HepG2 (cell line): ENCODE data around the gene SLC13A5. TPM values are rescaled to one million over a fixed set of nuclear protein-coding genes. Genes with fewer than 3 reads are reported as not detected.
A peak's percentile ranks its signal among the peaks of the same experiment; 100 is the strongest.

Experiments used
- ATF5 ChIP-seq: sonication (generic); formaldehyde crosslinking; IDR thresholded peaks from 2 replicates; pipeline ENCODE4 v1.4.0; 2020; ENCODE audit warnings: mild to moderate bottlenecking, low read depth, missing genetic modification reagents
- ATM ChIP-seq: fragments of 450-650 bp; IDR thresholded peaks from 2 replicates; pipeline ENCODE4 v1.7.1; 2017; ENCODE audit warnings: mild to moderate bottlenecking, borderline replicate concordance
- ESRRA ChIP-seq: sonication (generic); formaldehyde crosslinking; IDR thresholded peaks from 2 replicates; pipeline ENCODE4 v1.5.1; 2020; ENCODE audit warnings: mild to moderate bottlenecking, low read depth, missing genetic modification reagents
- FOXA1 ChIP-seq, 2 experiments: fragments of 450-650 bp in 1 of 2; sonication (generic) in 1 of 2; formaldehyde crosslinking in 1 of 2; IDR thresholded peaks; 2 replicates each; pipeline versions ENCODE4 v1.4.0 to v1.6.1; 2016 to 2020; ENCODE audit warnings: missing genetic modification reagents in 1 of 2
- HINFP ChIP-seq: sonication (generic); formaldehyde crosslinking; IDR thresholded peaks from 2 replicates; pipeline ENCODE4 v1.4.0; 2020; ENCODE audit warnings: low read depth, mild to moderate bottlenecking, missing genetic modification reagents
- JARID2 ChIP-seq: sonication (generic); formaldehyde crosslinking; IDR thresholded peaks from 2 replicates; pipeline ENCODE4 v1.8.1; 2023; ENCODE audit warnings: missing genetic modification reagents, inconsistent platforms; ENCODE audit not compliant: insufficient replicate concordance
- KLF6 ChIP-seq: IDR thresholded peaks from 2 replicates; pipeline ENCODE4 v1.8.0; 2016; ENCODE audit warnings: missing biosample characterization, missing genetic modification reagents
- NCOA5 ChIP-seq: sonication (generic); formaldehyde crosslinking; IDR thresholded peaks from 2 replicates; pipeline ENCODE4 v1.4.0; 2020; ENCODE audit warnings: missing genetic modification reagents
- NCOR1 ChIP-seq: fragments of 200-600 bp; sonication (generic); IDR thresholded peaks from 2 replicates; pipeline ENCODE4 v1.7.0; 2017; ENCODE audit warnings: antibody characterized with exemption, low read length, borderline replicate concordance
- PAF1 ChIP-seq: IDR thresholded peaks from 2 replicates; pipeline ENCODE4 v1.6.1; 2016; ENCODE audit warnings: missing genetic modification reagents, missing compliant biosample characterization
- PCBP2 ChIP-seq: fragments of 200-400 bp; formaldehyde crosslinking; optimal IDR thresholded peaks from 2 replicates; pipeline ENCODE3; 2018; ENCODE audit warnings: low read length, low read depth; ENCODE audit not compliant: poor library complexity, severe bottlenecking
- RBM22 ChIP-seq: fragments of 200-400 bp; formaldehyde crosslinking; optimal IDR thresholded peaks from 2 replicates; pipeline ENCODE3; 2017; ENCODE audit warnings: mild to moderate bottlenecking, low read length, moderate library complexity
- SCMH1 ChIP-seq: sonication (generic); formaldehyde crosslinking; IDR thresholded peaks from 2 replicates; pipeline ENCODE4 v1.9.0; 2021; ENCODE audit warnings: missing genetic modification reagents, mild to moderate bottlenecking, borderline replicate concordance
- SIX4 ChIP-seq: sonication (generic); formaldehyde crosslinking; IDR thresholded peaks from 2 replicates; pipeline ENCODE4 v1.4.0; 2020; ENCODE audit warnings: missing genetic modification reagents
- TARDBP ChIP-seq: sonication (generic); formaldehyde crosslinking; IDR thresholded peaks from 2 replicates; pipeline ENCODE4 v1.8.0; 2022; ENCODE audit warnings: mild to moderate bottlenecking, missing genetic modification reagents
- XRCC5 ChIP-seq: fragments of 200-400 bp; formaldehyde crosslinking; optimal IDR thresholded peaks from 2 replicates; pipeline ENCODE3; 2017; ENCODE audit warnings: mild to moderate bottlenecking, low read length
- ZFP36L1 ChIP-seq: sonication (generic); formaldehyde crosslinking; IDR thresholded peaks from 2 replicates; pipeline ENCODE4 v1.8.0; 2022; ENCODE audit warnings: mild to moderate bottlenecking, missing genetic modification reagents, moderate library complexity
- ZNF576 ChIP-seq: sonication (generic); formaldehyde crosslinking; IDR thresholded peaks from 2 replicates; pipeline ENCODE4 v1.4.0; 2020; ENCODE audit warnings: mild to moderate bottlenecking, missing genetic modification reagents
- ZNF609 ChIP-seq: sonication (generic); formaldehyde crosslinking; IDR thresholded peaks from 2 replicates; pipeline ENCODE4 v1.4.0; 2020; ENCODE audit warnings: mild to moderate bottlenecking, missing genetic modification reagents, borderline replicate concordance
- ZNF724P ChIP-seq: sonication (generic); formaldehyde crosslinking; IDR thresholded peaks from 2 replicates; pipeline ENCODE4 v1.8.0; 2022; ENCODE audit warnings: missing genetic modification reagents, borderline replicate concordance
- ZSCAN29 ChIP-seq: sonication (generic); formaldehyde crosslinking; conservative IDR thresholded peaks from 2 replicates; pipeline ENCODE4 v1.4.0; 2020; ENCODE audit warnings: mild to moderate bottlenecking, missing genetic modification reagents
- ZSCAN30 ChIP-seq: sonication (generic); formaldehyde crosslinking; IDR thresholded peaks from 2 replicates; pipeline ENCODE4 v1.5.0; 2020; ENCODE audit warnings: mild to moderate bottlenecking, missing genetic modification reagents
- polyA plus RNA-seq, 8 experiments: library from polyadenylated mRNA; depleted of rRNA in 3 of 8; stranded (reverse) in 7 of 8; unstranded in 1 of 8; fragments of >200 nt; fragmentation: Illumina TruSeq in 4 of 8; extraction: Trizol in 4 of 8; gene quantifications; 2 replicates each; pipeline versions ENCODE4 v1.2.1 to v1.2.3, GENCODE V29; 2011 to 2016; ENCODE audit warnings: low read depth in 4 of 8, missing spikeins in 1 of 8, mixed read lengths in 1 of 8; ENCODE audit not compliant: insufficient read depth in 1 of 8
- total RNA-seq, 5 experiments: library from RNA; depleted of rRNA; stranded (reverse); fragments of >200 nt; fragmentation: Illumina TruSeq; extraction: Trizol; gene quantifications; 2 replicates each; pipeline ENCODE4 v1.2.3, GENCODE V29; 2016; ENCODE audit warnings: low read depth in 1 of 5

SLC13A5 gene
- total and polyA plus RNA-seq, 2 of the 13 experiments (the other 11 are each of a cell fraction or from before 2014, with no cell fraction given), result 42.8 to 310 TPM

GRCh38 chr17:6684881-6685767 lies 28.0 kb downstream of the SLC13A5 start (continued):
- no peak for TF ChIP-seq PCBP2
- no peak for TF ChIP-seq ESRRA (CRISPR knock-in tag)
- TF ChIP-seq SIX4 (CRISPR knock-in tag), result no peak
- 0 out of 2 replicates have a peak, but pooled peaks have one; percentile 5 for TF ChIP-seq ZNF609 (CRISPR knock-in tag)
- no peak for TF ChIP-seq FOXA1 (IDR thresholded peaks at IDR 0.05)
- TF ChIP-seq FOXA1 (CRISPR knock-in tag; IDR thresholded peaks at IDR 0.05), result no peak
- no peak for TF ChIP-seq ZSCAN29 (CRISPR knock-in tag)
- no peak for TF ChIP-seq XRCC5
- TF ChIP-seq KLF6 (CRISPR knock-in tag), result no peak
- no peak for TF ChIP-seq ZNF576
- TF ChIP-seq HINFP (CRISPR knock-in tag), result no peak
- peak; percentile 68; the same call in 1 of the 2 replicates for TF ChIP-seq PAF1
- 0 out of 2 replicates have a peak, but pooled peaks have one; percentile 78 for TF ChIP-seq NCOA5
- no peak for TF ChIP-seq ATM
- TF ChIP-seq RBM22, result peak; percentile 6
- no peak for TF ChIP-seq JARID2 (CRISPR knock-in tag)
- 0 out of 2 replicates have a peak, but pooled peaks have one; percentile 7 for TF ChIP-seq ZNF724P (CRISPR knock-in tag)
- peak; percentile 35; the same call in 1 of the 2 replicates for TF ChIP-seq TARDBP (CRISPR knock-in tag)
- no peak for TF ChIP-seq ATF5 (CRISPR knock-in tag)
- TF ChIP-seq NCOR1, result no peak
- TF ChIP-seq ZFP36L1 (CRISPR knock-in tag), result no peak
- TF ChIP-seq SCMH1 (CRISPR knock-in tag), result no peak
- TF ChIP-seq ZSCAN30 (CRISPR knock-in tag), result no peak
